Heart left ventricle (tissue), 16 donors: ENCODE results near the gene DBN1. TPM values are rescaled to one million over a fixed set of nuclear protein-coding genes. Genes with fewer than 3 reads are reported as not detected.
"Not testable (repeated sequence)": the region's sequence is repeated elsewhere in the genome, so short reads cannot be mapped to it uniquely, and the experiment has no call there.

ENCODE experiments used
- ATAC-seq, 4 donors: fragments of 200-7000 bp; cut with Tn5 transposase; one replicate each; pipeline ENCODE4 v1.9.1; 2020 to 2022; ENCODE audit warnings: moderate library complexity in 4 of 4, mild to moderate bottlenecking in 3 of 4, moderate number of reproducible peaks in 1 of 4
- DNase-seq, 5 donors: peaks; one replicate each; pipeline ENCODE4 v3.0.0-alpha.2; 2020
- H3K27ac ChIP-seq, 12 donors: fragments of 200-600 bp; sonication (generic) in 4 of 12; one replicate each; pipeline versions ENCODE4 v1.5.0 to v1.8.0; 2016 to 2022; ENCODE audit warnings: mild to moderate bottlenecking in 2 of 12
- H3K27me3 ChIP-seq, 9 donors: fragments of 200-600 bp; sonication (generic) in 2 of 9; one replicate each; pipeline versions ENCODE4 v1.5.1 to v1.8.0; 2016 to 2022; ENCODE audit warnings: mild to moderate bottlenecking in 3 of 9
- H3K36me3 ChIP-seq, 9 donors: fragments of 200-600 bp; sonication (generic) in 2 of 9; one replicate each; pipeline versions ENCODE4 v1.5.0 to v1.8.0; 2018 to 2022; ENCODE audit warnings: mild to moderate bottlenecking in 2 of 9
- H3K4me1 ChIP-seq, 12 donors: fragments of 200-600 bp; sonication (generic) in 4 of 12; one replicate each; pipeline versions ENCODE4 v1.5.0 to v1.8.0; 2016 to 2022; ENCODE audit warnings: mild to moderate bottlenecking in 3 of 12
- H3K4me3 ChIP-seq, 12 donors: fragments of 200-600 bp; sonication (generic) in 4 of 12; one replicate each; pipeline versions ENCODE4 v1.5.0 to v1.8.0; 2017 to 2022; ENCODE audit warnings: mild to moderate bottlenecking in 9 of 12, moderate library complexity in 4 of 12
- H3K9me3 ChIP-seq, 12 donors: fragments of 200-600 bp; sonication (generic) in 4 of 12; one replicate each; pipeline versions ENCODE4 v1.5.0 to v1.8.0; 2016 to 2022; ENCODE audit warnings: mild to moderate bottlenecking in 1 of 12
- POLR2A ChIP-seq, 2 donors: fragments of 450-650 bp; IDR thresholded peaks; one replicate each; pipeline ENCODE4 v1.6.1; 2017; ENCODE audit warnings: antibody characterized with exemption in 2 of 2, mild to moderate bottlenecking in 2 of 2, moderate library complexity in 2 of 2
- WGBS, 4 donors: extraction: QIAGEN DNeasy Blood & Tissue Kit in 2 of 4; methylation state at CpG; one replicate each; pipeline versions ENCODE4 v1.1.5 to v1.1.7; 2013 to 2018; 5-methylcytosine and 5-hydroxymethylcytosine counted together
- intact Hi-C, 10 donors: fragments of 100-400 bp; cut with DNase I; formaldehyde crosslinking; loops; one replicate each; pipeline versions ENCODE4 v1.11.1 to v1.14.2; 2022
- polyA plus RNA-seq, 2 donors: library from polyadenylated mRNA; stranded (reverse); fragments of 200-250 nt; gene quantifications; one replicate each; pipeline ENCODE4 v1.2.3, GENCODE V29; 2013
- total RNA-seq, 9 donors: library from RNA; depleted of rRNA in 2 of 9; stranded (reverse); fragments of >200 nt in 2 of 9; fragmentation: NEBNext Ultra II Directional in 3 of 9; extraction: Animal tissue kit (Norgen Biotek cat#: 25700) in 3 of 9; gene quantifications; one replicate each; pipeline versions ENCODE4 v1.1.0 to v1.2.4, GENCODE V29; 2016 to 2023
- TF ChIP-seq, protein P1 (sequence below), 12 donors: fragments of 200-600 bp; sonication (generic) in 4 of 12; IDR thresholded peaks; one replicate each; pipeline versions ENCODE4 v1.5.0 to v1.8.0; 2018 to 2022; ENCODE audit warnings: antibody characterized with exemption in 12 of 12, mild to moderate bottlenecking in 5 of 12
- donor health status: ischemic (EF 13 %, LVEDD 7.1; RV severe dilation, severe dysfunction).
- donor health status: healthy with polysubstance abuse.
- donor health status: DM: no; HTN: yes; CAD: no.
- donor health status: DM: no; HTN: no; CAD: no.
- donor health status: ischemic (EF 25% LVEDD 6.9; RV normal size, moderate dysfunction).
- donor health status: ischemic (EF 25% LVEDD 5.7; RV mildly dilated, moderate dysfunction).
- donor health status: healthy.
- donor health status: DM: yes; HTN: yes; CAD: no.
- donor health status: ischemic (EF 35%, LVEDD 5.7; RV mildly dilated, moderate dysfunction).
- donor health status: nonischemic (EF 11% LVEDD 7.7; RV severe dilation, severe dysfunction).
- donor health status: DM: yes; HTN: yes; CAD: no.
- donor health status: PGD.
- donor health status: ischemic (EF 29% LVEDD 5.4; RV normal size, mild dysfunction).
- donor health status: nonischemic (EF 23%, LVEDD 6.1; RV moderate dilation, normal function).

DBN1 gene
- total and polyA plus RNA-seq, 11 donors = 12.3 to 60.7 (median 23.3) TPM

GRCh38 chr5:177487144-177487543 is 13.7 kb upstream of the DBN1 start:
- intact Hi-C loops = no loop called here
- peaks cover 0 to 89% (median 82%) of the 10 kb centered on the region in 9 donors for H3K36me3 ChIP-seq
- H3K27ac ChIP-seq = peak overlapping the region in 1 of 12 donors; percentile 67
- ATAC-seq (no peak), DNase-seq (no peak)
- H3K4me3 ChIP-seq = no peak overlapping the region
- H3K9me3 ChIP-seq = no peaks in the 10 kb centered on the region
- peaks cover 0 to 11% (median 0%) of the 10 kb centered on the region in 12 donors for H3K4me1 ChIP-seq
- 91 to 94% (median 93%) methylated on average over 8 of the region's 8 CpGs for WGBS, 4 donors
- no peaks in the 10 kb centered on the region for H3K27me3 ChIP-seq
- TF ChIP-seq, protein P1, sequence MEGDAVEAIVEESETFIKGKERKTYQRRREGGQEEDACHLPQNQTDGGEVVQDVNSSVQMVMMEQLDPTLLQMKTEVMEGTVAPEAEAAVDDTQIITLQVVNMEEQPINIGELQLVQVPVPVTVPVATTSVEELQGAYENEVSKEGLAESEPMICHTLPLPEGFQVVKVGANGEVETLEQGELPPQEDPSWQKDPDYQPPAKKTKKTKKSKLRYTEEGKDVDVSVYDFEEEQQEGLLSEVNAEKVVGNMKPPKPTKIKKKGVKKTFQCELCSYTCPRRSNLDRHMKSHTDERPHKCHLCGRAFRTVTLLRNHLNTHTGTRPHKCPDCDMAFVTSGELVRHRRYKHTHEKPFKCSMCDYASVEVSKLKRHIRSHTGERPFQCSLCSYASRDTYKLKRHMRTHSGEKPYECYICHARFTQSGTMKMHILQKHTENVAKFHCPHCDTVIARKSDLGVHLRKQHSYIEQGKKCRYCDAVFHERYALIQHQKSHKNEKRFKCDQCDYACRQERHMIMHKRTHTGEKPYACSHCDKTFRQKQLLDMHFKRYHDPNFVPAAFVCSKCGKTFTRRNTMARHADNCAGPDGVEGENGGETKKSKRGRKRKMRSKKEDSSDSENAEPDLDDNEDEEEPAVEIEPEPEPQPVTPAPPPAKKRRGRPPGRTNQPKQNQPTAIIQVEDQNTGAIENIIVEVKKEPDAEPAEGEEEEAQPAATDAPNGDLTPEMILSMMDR (IDR thresholded peaks at IDR 0.05) = no peak

- ATAC-seq (no peak), DNase-seq (no peak)
- H3K27ac ChIP-seq = peak overlapping the region in 1 of 12 donors; percentile 89
- no peak for TF ChIP-seq POLR2A (IDR thresholded peaks at IDR 0.05)
- TF ChIP-seq, protein P1 (IDR thresholded peaks at IDR 0.05) = no peak
- intact Hi-C loops = no loop called here
- 97 to 100% (median 98%) methylated on average over 2 to 3 of the region's 3 CpGs for WGBS, 4 donors
- peaks cover 0 to 89% (median 74%) of the 10 kb centered on the region in 9 donors for H3K36me3 ChIP-seq
- H3K9me3 ChIP-seq = no peaks in the 10 kb centered on the region
- no peak overlapping the region for H3K4me3 ChIP-seq
- peaks cover 0 to 9% (median 0%) of the 10 kb centered on the region in 12 donors for H3K4me1 ChIP-seq
- H3K27me3 ChIP-seq = no peaks in the 10 kb centered on the region
Observed at GRCh38 chr5:177486256-177486655, 12.8 kb upstream of the DBN1 start.

GRCh38 chr5:177485753-177486152 is 12.3 kb upstream of the DBN1 start:
- ATAC-seq, intact Hi-C loops, H3K4me3 ChIP-seq, H3K4me1 ChIP-seq, H3K9me3 ChIP-seq, H3K27me3 ChIP-seq, DNase-seq: not testable (repeated sequence)
- Histone ChIP-seq H3K36me3 (peaks cover 0 to 86% (median 69%) of the 10 kb centered on the region in 9 donors), H3K27ac (peak overlapping the region in 1 of 12 donors; percentile 89)
- 94 to 98% (median 97%) methylated on average over 3 of the region's 3 CpGs for WGBS, 4 donors

GRCh38 chr5:177484902-177485549 is 11.6 kb upstream of the DBN1 start:
- TF ChIP-seq POLR2A (IDR thresholded peaks at IDR 0.05) = no peak
- TF ChIP-seq, protein P1 (IDR thresholded peaks at IDR 0.05) = no peak
- ATAC-seq (peak in 1 of 4 donors; percentile 2), DNase-seq (no peak)
- Histone ChIP-seq H3K4me3 (no peak overlapping the region), H3K36me3 (peaks cover 0 to 81% (median 63%) of the 10 kb centered on the region in 9 donors), H3K27me3 (no peaks in the 10 kb centered on the region), H3K27ac (peak overlapping the region in 1 of 12 donors; percentile 89), H3K4me1 (peaks cover 0 to 14% (median 1%) of the 10 kb centered on the region in 12 donors), H3K9me3 (no peaks in the 10 kb centered on the region)
- intact Hi-C loops = no loop called here
- WGBS, 4 donors = 79 to 86% (median 84%) methylated on average over 13 of the region's 13 CpGs
